GM19455 (cell line): ENCODE results near the gene GPR156.
"Not testable (repeated sequence)": the region's sequence is repeated elsewhere in the genome, so short reads cannot be mapped to it uniquely, and the experiment has no call there.

Experiments used
- ATAC-seq: cut with Tn5 transposase; IDR thresholded peaks from one replicate; pipeline ENCODE4 v1.9.1; 2021; ENCODE audit not compliant: unreplicated experiment

GPR156 gene

DNA sequence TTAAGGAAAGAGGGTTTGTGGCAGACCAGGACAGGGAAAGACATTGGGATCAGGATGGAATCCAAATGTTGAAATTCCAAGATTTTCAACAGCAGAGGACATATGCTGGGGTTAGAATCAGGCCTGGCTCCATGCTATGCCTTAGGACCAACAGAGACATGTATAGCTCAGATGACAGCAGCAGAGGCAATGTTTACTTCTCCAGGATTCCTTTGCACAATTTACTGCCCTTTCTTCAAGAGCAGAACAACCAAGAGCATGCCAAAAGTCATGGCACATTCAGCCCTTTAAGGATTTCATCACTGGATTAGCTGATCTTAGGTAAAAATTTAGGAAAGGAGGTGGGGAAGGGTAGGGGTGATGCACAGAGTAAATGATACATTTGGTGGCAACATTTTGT, 121.2 kb downstream of the GPR156 start:
- no peak for ATAC-seq

DNA sequence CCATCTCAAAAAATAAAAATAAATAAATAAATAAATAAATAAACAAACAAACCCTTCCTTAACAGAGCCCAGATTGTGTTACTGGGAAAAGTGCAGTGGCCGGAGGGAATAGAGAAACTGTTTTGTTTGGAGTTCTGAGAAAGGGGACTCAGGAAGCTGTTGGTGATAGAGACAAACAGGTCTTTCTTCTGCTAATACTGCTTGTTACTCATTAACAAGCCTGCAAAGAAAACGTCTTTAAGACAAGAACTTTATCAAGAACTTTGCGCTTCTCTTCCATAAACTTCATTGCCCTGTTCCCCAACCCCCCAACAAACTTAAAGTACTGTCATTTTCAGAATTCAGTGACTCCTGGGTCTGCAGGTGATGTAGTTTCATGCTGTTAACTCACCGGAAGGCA, 122.0 kb downstream of the GPR156 start:
- no peak for ATAC-seq

DNA sequence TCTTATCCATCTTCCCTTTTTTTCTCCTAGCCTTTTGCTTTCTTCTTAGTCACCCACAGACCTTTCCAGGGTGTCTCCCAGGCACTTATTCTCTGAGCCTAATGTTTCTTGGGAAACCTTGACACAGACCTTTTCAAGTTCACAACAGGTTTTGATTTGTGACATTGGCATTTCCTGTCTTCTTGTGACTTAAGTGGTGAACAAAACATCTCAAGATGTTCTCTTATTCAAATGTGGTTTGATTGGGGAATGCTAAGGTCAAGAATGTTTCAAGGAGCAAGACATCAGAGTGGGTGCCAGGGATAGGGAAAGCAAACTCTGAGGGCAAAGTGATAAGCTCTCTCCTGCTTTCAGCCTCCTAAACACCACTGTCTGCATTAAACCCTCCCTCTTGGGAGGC, 122.6 kb downstream of the GPR156 start:
- ATAC-seq = no peak

DNA sequence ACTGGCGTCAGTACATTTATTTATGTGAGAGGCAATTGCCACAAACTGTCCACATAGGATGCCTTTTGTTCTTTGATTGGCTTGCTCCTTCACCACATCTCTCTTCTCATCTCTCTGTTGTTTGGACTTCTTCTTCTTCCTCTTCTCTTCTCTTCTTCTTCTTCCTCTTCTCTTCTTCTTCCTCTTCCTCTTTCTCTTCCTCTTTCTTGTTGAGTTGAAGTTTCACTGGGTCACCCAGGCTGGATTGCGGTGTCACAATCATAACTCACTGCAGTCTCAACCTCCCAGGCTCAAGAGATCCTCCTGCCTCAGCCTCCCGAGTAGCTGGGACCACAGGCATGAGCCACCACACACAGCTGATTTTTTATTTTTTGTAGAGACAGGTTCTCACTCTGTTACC, 123.1 kb downstream of the GPR156 start:
- ATAC-seq = no peak

DNA sequence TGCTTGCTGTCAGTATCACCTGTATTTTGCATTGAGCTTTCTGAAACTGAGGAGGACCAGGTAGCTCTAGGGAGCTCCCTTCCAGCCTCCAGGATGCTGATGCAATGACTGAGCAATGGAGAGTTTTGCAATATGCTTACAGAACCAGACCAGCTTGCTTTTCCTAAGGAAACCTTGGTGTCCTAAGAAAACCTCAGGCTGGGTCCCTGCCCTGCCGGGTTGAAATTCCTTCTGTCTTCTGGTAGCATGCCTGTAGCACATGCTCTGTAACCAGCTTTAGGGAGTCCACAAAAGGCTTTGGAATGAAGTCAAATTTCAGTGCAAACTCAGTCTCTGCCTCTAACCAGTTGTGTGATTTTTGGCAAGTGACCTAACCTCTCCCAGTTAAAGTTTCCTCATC, 125.0 kb downstream of the GPR156 start:
- ATAC-seq = no peak

DNA sequence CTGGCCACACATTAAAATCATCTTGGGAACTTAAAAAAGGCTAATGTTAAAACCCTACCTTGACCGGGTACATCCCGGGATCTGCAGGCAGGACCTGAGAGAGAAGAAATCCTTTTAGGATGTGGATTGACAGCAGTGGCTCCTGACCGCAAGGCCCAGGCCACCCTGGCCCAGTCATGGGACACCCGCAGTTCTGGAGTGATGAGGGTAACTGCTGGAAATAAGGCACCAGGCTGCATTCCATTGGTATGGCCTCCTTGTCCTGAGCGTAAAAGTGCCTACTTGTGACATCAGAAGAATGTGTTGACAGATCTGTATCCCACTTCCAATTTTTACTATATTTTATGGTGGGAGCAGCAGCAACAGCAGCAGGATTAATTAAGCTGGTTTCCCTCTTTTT, 127.3 kb downstream of the GPR156 start:
- no peak for ATAC-seq

DNA sequence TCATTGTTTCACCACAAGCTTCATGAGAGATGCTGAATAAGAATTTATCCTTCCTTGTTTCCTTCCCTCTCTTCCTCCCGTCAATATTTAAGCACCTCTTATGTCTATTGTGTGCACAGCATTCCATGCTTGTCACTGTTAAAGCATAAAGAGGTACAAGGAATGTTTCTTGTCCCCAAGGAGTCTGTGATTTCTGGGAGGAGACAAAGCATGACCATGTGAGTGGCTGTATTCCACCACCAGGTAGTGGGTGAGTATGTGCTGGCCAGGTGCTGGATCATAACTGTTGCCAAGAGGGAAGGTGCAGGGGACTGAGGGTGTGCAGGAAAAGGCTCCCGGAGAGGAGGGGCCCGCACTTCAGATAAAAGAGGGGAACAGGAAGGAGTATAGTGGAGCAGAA, 127.9 kb downstream of the GPR156 start:
- no peak for ATAC-seq

DNA sequence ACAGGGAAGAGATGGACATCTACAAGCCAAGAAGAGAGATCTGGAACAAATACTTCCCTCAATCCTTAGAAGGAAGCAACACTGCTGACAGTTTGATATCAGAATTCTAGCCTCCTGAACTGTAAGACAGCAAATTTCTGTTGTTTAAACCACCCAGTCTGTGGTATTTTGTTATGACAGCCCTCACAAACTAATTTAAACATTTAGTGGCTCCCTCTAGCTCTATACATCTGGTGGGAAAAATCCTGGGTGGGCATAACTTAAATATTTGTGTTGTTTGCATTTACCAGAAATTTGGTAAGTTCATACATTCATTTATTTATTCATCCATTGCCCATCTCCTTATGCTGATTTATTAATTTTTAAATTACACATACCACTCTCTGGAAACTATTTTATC, 128.3 kb downstream of the GPR156 start:
- ATAC-seq = no peak

DNA sequence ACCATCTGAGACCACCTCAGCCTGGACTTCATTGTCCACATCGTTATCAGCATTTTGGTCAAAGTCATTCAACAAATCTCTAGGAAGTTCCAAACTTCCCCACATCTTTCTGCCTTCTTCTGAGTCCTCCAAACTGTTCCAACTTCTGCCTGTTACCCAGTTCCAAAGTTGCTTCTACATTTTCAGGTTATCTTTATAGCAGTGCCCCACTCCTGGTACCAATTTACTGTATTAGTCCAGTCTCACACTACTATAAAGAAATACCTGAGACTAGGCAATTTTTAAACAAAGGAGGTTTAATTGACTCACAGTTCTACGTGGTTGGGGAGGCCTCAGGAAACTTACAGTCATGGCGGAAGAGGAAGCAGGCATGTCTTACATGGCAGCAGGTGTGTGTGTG, 129.3 kb downstream of the GPR156 start:
- ATAC-seq = not testable (repeated sequence)

DNA sequence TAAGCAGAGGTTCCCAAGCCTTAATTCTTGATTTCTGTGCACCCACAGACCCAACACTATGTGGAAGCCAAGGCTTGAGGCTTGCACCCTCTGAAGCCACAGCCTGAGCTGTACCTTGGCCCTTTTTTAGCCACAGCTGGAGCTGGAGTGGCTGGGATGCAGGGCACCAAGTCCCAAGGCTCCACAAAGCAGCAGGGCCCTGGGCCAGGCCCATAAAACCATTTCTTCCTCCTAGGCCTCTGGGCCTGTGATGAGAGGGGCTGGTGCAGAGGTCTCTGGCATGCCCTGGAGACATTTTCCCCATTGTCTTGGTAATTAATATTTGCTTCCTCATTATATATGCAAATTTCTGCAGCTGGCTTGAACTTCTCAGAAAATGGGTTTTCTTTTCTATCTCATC, 129.9 kb downstream of the GPR156 start:
- ATAC-seq = no peak

DNA sequence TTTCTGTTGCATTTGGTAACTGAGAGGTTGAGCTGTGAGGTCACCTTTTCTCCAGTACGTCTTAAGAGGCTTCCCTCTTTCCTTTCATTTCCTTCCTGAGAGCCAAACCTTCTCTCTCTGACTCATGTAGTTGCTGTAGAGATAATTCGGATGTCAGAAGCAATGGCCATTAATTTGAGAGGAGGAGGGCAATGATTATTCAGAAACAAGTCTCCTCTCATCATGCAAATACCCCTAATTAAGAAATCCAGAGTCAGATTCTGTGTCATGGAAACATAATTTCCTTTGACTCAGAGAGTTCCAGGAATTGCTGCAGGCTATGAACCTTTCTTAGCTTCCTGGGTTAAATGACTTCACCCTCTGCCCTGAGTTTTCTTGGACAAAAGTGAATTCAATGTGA, 131.7 kb downstream of the GPR156 start:
- ATAC-seq = no peak

DNA sequence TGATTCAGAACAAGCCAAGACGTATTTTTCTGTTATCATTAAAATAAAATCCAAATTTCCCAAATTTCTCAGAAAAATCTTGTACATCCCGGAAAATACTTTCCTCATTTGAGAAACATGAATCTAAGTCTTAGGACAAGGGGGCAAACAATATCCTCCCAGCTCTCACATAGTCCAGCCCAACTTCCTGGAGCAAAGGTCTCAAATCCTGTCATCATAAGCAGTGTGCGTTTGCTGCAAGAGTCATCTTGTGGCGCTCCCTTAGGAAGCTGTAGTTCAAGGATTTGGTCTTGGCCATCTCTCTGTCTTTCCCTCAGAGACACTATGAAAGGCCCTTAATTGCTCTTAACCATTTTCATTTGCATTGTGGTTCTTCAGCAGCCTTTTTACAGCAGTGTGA, 133.2 kb downstream of the GPR156 start:
- no peak for ATAC-seq

DNA sequence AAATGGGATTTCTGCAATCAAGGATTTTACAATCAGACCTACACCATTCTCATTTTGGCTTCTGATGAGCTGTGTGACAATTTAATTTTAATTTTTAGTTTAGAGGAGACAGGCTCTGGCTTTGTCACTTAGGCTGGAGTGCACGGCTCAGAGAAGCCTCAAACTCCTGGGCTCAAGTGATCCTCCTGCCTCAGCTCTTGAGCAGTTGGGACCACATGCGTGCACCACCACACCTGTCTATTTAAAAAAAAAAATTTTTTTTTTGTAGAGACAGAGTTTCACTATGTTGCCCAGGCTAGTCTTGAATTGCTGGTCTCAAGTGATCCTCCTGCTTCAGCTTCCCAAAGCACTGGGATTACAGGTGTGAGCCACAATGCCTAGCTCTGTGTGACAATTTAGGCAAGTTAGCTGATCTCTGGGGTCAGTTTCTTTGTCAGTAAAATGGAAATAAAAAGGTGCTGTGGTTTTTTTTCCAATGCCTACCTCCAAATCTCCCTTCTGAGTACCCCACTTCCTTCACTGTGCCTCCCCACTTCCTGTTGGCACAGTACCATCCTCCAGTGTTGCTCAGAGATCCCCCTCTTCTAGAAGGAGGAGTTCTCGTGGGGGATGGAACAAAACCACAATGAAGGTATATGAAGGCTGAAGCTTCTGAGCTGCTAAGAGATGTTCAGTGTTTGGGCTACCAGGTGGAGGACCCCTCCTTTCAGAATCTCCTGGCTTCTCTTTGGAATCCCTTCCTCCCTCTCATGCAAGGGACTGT, 136.7 kb downstream of the GPR156 start:
- no peak for ATAC-seq

DNA sequence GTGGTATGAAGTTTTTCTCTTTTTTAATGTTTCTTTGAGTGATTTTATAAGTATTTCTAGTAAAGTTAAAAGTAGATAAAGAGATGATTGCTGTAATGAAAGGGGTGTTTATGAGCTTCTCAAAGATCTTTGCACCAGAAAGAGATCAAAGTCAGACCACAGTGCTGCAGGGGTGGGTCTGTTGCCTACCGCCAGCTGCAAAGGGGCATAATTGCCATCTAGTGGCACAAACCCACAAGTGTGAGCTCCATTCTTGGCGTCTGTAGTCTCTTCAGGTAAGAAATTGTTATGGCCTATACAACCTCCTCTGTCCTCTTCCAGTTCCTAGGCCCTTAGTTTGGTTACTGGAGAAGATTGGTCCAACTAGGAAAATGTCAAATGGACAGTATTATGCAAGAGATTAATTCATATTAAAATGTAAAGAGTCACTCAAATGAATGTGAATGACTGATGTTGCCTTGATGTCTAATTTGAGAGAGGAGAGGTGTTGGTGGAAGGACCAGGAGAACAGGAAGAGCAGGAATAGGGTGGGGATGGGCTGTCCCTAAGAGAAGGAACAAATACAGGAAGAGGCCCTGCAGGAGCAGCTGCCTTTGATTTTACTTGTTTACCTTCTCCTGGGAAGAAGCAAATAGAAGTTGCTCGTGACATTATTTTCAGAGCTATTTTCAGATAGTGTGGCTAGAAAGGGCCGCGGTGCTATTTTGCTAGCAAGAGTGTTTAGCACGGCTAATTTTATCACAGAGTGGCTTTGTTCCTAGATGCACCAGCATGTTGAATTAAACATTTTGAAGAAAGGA, 137.8 kb downstream of the GPR156 start:
- ATAC-seq = no peak

DNA sequence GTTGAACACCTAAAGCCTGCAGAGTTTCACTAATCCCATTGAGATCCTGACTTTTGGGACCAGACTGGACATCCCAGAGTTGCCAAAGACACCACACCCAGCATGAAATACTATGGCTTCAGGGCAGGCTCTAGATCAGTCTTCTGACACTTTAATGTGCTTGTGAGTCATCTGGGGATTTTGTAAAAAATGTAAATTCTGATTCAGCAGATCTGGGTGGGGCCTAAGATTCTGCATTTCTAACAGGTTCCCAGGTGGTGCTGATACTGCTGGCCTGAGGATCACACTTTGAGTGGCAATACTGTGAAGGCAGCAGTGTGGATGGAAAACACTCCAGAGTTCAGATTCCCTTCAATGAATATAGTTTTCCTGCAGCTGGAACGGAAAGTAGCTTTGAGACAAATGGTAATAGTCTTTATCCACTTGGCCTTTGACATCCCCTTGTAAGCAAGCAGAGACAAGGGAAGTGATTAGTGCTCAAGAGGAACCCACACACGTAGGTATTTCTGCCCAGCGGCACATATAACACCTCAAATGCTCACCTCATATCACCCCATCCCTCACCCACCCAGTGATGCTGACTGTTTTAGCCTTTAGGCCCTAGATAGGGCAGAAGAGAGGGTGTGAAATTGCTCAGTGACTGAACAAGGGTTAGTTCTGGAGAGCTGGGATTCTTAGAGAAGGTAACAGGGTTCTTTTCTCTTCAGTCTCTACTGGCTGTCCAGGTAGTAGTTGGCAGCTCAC, 139.3 kb downstream of the GPR156 start:
- no peak for ATAC-seq

DNA sequence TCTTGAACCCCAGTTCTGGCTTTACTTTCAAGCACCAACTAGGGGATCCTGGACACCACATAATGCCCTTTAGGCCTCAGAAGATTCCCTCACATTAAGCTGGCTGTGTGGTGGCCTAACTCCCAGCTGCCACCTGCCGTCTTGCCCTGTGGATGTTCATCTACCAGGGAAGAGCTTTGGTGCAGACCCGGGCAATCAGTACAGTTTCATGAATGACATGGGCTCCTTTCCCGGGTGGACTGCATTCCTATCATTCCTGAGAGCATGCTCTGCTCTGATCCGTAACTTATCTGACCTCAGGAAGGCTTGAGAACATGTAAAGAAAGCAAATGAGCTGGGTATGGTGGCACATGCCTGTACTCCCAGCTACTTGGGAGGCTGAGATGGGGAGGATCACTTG, 140.8 kb downstream of the GPR156 start:
- ATAC-seq = no peak

DNA sequence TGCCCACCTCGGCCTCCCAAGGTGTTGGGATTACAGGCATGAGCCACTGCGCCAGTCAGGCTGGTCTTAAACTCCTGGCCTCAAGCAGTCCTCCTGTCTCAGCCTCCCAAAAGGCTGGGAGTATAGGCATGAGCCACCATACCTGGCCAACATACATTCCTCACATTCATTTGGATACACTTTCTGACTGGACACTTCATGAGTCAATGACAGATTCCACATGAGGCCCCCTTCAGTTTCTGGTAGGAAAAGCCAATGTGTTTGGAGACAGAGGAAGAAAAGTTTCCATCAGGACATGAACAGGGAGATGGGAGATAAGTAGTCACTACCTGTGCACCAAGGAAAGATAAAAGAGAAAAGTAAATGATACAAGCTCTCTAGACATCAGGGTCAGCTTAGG, 141.3 kb downstream of the GPR156 start:
- no peak for ATAC-seq

DNA sequence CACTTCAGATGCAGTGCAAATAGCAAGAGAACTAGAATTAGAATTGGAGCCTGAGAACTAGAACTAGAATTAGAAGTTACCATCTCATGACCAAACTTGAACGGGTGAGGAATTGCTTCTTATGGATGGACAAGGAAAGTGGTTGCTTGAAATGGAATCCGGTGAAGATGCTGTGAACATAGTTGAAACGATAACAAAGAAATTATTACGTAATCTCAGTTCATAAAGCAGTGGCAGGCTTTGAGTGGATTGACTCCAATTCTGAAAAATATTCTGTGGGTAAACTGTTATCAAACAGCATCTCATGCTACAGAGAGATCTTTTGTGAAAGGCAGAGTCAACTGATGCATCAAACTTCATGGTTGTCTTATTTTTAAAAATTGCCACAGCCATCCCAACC, 142.8 kb downstream of the GPR156 start:
- no peak for ATAC-seq

DNA sequence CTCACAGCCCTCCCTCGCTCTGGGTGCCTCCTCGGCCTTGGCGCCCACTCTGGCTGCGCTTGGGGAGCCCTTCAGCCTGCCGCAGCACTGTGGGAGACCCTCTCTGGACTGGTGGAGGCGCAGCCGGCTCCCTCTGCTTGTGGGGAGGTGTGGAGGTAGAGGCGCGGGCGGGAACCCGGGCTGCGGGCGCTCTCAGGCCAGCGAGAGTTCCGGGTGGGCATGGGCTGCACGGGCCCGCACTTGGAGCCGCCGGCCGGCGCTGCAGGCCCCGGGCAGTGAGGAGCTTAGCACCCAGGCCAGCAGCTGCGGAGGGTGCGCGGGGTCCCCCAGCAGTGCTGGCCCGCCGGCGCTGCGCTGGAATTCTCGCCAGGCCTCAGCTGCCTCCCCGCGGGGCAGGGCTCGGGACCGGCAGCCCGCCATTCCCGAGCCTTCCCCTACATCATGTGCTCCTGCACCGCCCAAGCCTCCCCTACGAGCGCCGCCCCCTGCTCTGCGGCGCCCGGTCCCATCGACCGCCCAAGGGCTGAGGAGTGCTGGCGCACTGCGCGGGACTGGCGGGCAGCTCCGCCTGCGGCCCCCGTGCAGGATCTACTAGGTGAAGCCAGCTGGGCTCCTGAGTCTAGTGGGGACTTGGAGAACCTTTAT, 144.8 kb downstream of the GPR156 start:
- ATAC-seq = no peak

DNA sequence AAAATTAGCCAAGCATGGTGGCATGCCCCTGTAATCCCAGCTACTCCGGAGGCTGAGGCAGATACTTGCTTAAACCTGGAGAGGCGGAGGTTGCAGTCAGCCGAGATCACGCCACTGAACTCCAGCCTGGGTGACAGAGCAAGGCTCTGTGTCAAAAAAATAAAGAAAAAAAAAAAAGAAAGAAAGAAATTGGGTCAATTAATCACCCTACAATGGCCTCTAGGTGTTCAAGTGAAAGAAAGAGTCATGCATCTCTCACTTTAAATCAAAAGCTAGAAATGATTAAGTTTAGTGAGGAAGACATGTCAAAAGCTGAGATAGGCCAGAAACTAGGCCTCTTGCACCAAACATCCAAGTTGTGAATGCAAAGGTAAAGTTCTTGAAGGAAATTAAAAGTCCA, 145.9 kb downstream of the GPR156 start:
- ATAC-seq = no peak

DNA sequence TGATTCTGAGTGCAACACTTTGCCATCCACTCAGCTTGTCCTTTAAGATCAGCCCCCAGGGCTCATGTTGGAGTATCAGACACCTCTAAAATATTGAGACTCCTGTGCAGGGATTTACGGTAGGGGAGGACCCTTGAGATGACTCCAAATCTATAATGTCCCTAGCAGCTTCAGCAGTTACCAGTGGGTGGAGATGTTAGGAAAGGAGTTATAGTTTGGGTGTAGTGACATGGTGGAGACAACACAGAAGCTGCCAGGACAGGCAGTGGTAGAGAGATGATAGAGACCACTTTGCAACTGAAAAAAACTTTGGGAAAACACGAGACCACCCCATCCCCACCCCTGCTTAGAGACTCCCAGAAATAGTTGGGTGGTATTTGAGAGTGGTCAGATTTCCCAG, 147.5 kb downstream of the GPR156 start:
- no peak for ATAC-seq
